ENCODE data around the gene PPP6C.
A peak's percentile ranks its signal among the peaks of the same experiment; 100 is the strongest.
"Not testable (repeated sequence)": the region's sequence is repeated elsewhere in the genome, so short reads cannot be mapped to it uniquely, and the experiment has no call there.

PPP6C gene

GRCh38 chr9:125181756-125182155 is 7.8 kb downstream of the PPP6C start:
- not testable (repeated sequence) for DNase-seq (ENCODE audit: low read depth)

- no peak for DNase-seq (ENCODE audit: low read depth)
These were observed 8.7 kb downstream of the PPP6C start for GRCh38 chr9:125180876-125181275.

- not testable (repeated sequence) for DNase-seq (ENCODE audit: low read depth)
These were observed 9.8 kb downstream of the PPP6C start for GRCh38 chr9:125179776-125180175.

- no peak for DNase-seq (ENCODE audit: low read depth)
These were observed 11.7 kb downstream of the PPP6C start for GRCh38 chr9:125177888-125178287.

- DNase-seq (ENCODE audit: low read depth): no peak
These were observed 13.0 kb downstream of the PPP6C start for GRCh38 chr9:125176636-125177035.

- DNase-seq (ENCODE audit: low read depth): no peak
These were observed 17.4 kb downstream of the PPP6C start for GRCh38 chr9:125172031-125172755.

- DNase-seq (ENCODE audit: low read depth): no peak
These were observed 19.7 kb downstream of the PPP6C start for GRCh38 chr9:125169895-125170294.

GRCh38 chr9:125166762-125167161 is 22.8 kb downstream of the PPP6C start:
- DNase-seq (ENCODE audit: low read depth): no peak

- DNase-seq (ENCODE audit: low read depth): not testable (repeated sequence)
These were observed 26.7 kb downstream of the PPP6C start for GRCh38 chr9:125162891-125163290.

- no peak for DNase-seq (ENCODE audit: low read depth)
These were observed 28.2 kb downstream of the PPP6C start for GRCh38 chr9:125161284-125161918.

- DNase-seq (ENCODE audit: low read depth): no peak
These were observed 28.9 kb downstream of the PPP6C start for GRCh38 chr9:125160750-125161149.

GRCh38 chr9:125156551-125156950 is 33.1 kb downstream of the PPP6C start:
- no peak for DNase-seq (ENCODE audit: low read depth)

GRCh38 chr9:125153712-125154367 is 35.8 kb downstream of the PPP6C start:
- no peak for DNase-seq (ENCODE audit: low read depth)

GRCh38 chr9:125151730-125152129 is 37.9 kb downstream of the PPP6C start:
- DNase-seq (ENCODE audit: low read depth): no peak

GRCh38 chr9:125150349-125151245 is 39.0 kb downstream of the PPP6C start:
- no peak for DNase-seq (ENCODE audit: low read depth)

- DNase-seq (ENCODE audit: low read depth): no peak
These were observed 42.1 kb downstream of the PPP6C start for GRCh38 chr9:125147401-125147951.

GRCh38 chr9:125146247-125146646 is 43.4 kb downstream of the PPP6C start:
- DNase-seq (ENCODE audit: low read depth): no peak

- DNase-seq (ENCODE audit: low read depth): no peak
These were observed 44.2 kb downstream of the PPP6C start for GRCh38 chr9:125145425-125145824.

GRCh38 chr9:125143377-125144090 is 46.1 kb downstream of the PPP6C start, which contains the start of gene SCAI:
SCAI (minus strand) TSS chr9:125143528; CDS start chr9:125143437, 91 bp downstream.
- DNase-seq (ENCODE audit: low read depth): peak; percentile 95

- DNase-seq (ENCODE audit: low read depth): no peak
These were observed 46.8 kb downstream of the PPP6C start for GRCh38 chr9:125142560-125143376.
